Activated CD8-positive, alpha-beta memory T cell treated with anti-CD3 and anti-CD28 coated beads, Interleukin-2, amount 50 U/mL, for 48 hours (primary cell): Measurements from ENCODE around the gene VCL.

Experiments used
- DNase-seq: peaks from one replicate; pipeline ENCODE4 v3.0.0-alpha.2; 2020

Gene VCL

GRCh38 chr10:74160013-74160412 is 162.1 kb downstream of the VCL start:
- DNase-seq, result no peak

- no peak for DNase-seq
Observed at GRCh38 chr10:74163319-74164068, 165.6 kb downstream of the VCL start.

- DNase-seq, result no peak
Observed at GRCh38 chr10:74164716-74165529, 167.0 kb downstream of the VCL start.

- no peak for DNase-seq
Observed at GRCh38 chr10:74165530-74165901, 167.6 kb downstream of the VCL start.

GRCh38 chr10:74167443-74167842 is 169.5 kb downstream of the VCL start:
- no peak for DNase-seq
